GM12891 (cell line): ENCODE data around the gene TBC1D22A.

Experiments
- DNase-seq: peaks from one replicate; pipeline ENCODE4 v3.0.0; 2011; ENCODE audit warnings: low spot score; ENCODE audit not compliant: insufficient read length
- FAIRE-seq: peaks from 2 replicates; lab custom pipeline; 2011; peaks lifted over from hg19 to GRCh38; lab: Jason Lieb, UNC
- PAX5 ChIP-seq: IDR thresholded peaks from 2 replicates; pipeline ENCODE4 v1.6.1; 2011; ENCODE audit warnings: low read length, moderate library complexity, mild to moderate bottlenecking; ENCODE audit not compliant: insufficient read depth, severe bottlenecking
- POLR2A ChIP-seq: IDR thresholded peaks from 2 replicates; pipeline ENCODE4 v1.6.1; 2011; ENCODE audit warnings: low read depth, low read length, control low read depth
- POLR2AphosphoS5 ChIP-seq: IDR thresholded peaks from 2 replicates; pipeline ENCODE4 v1.6.1; 2011; ENCODE audit warnings: low read depth, low read length, control low read depth
- POU2F2 ChIP-seq: IDR thresholded peaks from 2 replicates; pipeline ENCODE4 v1.6.1; 2011; ENCODE audit warnings: low read depth, mild to moderate bottlenecking, control low read depth, low read length, moderate library complexity
- SPI1 ChIP-seq: IDR thresholded peaks from 2 replicates; pipeline ENCODE4 v1.6.1; 2011; ENCODE audit warnings: low read depth, low read length, control low read depth
- TAF1 ChIP-seq: IDR thresholded peaks from 2 replicates; pipeline ENCODE4 v1.6.1; 2011; ENCODE audit warnings: low read depth, low read length, control low read depth

TBC1D22A gene

GRCh38 chr22:46798366-46799350 is 36.2 kb downstream of the TBC1D22A start:
- peak; percentile 66 for DNase-seq

GRCh38 chr22:46799626-46800025 is 37.2 kb downstream of the TBC1D22A start:
- TF ChIP-seq TAF1 = no peak
- TF ChIP-seq PAX5 = no peak
- no peak for TF ChIP-seq SPI1
- no peak for TF ChIP-seq POLR2A
- TF ChIP-seq POLR2AphosphoS5 = no peak
- no peak for TF ChIP-seq POU2F2
- FAIRE-seq = no peak
- no peak for DNase-seq

More at GRCh38 chr22:46798366-46799350, 36.2 kb downstream of the TBC1D22A start:
- TF ChIP-seq PAX5 (no peak), SPI1 (0 out of 2 replicates have a peak, but pooled peaks have one; percentile 2), POLR2A (no peak)
- FAIRE-seq = peak; percentile 91

DNA sequence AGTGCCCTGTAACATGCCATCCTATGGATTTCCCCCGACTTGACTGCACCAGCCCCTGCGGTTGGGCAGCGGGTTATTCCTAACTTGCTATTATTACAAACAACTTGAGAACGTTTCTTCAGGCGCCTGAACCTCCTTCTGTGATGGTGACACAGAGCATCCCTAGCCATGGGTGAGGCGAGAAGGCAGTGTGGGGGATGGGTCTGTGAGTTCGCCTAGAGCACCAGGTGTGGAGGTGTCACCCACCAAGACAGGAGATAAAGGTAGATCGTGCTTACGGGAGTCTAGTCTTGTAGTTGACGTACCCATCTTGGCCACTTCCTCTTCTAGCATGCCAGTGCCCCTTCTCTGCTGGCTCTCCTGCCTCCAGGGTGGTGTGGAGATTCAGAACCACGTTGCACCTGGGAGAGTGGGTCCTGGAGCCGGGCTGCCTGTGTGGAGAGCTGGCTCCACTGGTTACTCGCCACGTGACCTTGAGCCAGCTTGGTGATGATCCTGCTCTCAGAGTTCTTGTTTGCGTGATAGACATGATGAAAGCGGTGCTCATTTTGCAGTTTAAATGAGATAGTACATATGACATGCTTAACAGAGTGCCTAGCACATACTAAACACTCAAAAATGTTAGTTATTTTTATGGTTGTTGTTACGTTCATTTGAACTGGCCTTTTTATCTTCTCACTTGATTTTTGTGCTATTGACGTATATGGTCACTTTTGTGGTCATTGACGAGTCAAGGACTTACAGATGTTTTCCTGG is 37.8 kb downstream of the TBC1D22A start:
- TF ChIP-seq TAF1 (no peak), POLR2A (no peak), PAX5 (no peak), POLR2AphosphoS5 (no peak), POU2F2 (no peak), SPI1 (no peak)
- FAIRE-seq (no peak), DNase-seq (no peak)

DNA sequence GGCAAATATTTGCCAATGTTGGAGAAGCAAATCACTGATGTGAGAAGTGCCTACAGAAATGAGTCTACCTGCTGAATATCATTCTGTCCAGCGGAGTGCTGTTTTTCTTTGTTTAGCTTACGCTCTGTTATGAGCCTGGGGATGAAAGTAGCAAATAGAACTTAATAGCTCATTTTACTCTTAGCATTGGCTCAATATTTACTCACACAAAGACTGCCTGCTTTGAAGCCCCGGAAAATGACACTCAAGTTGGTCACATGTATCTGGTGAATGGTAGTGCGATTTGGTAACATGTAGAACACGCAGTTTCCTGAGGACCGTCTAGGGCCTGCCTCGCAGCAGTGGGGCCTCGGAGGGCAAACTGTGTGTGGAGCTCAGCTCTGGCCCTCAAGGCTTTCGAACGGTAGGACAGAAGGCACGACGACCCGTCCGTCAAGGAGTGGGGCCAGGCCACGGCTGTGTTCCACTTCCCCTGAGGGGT is 38.9 kb downstream of the TBC1D22A start:
- FAIRE-seq = no peak
- no peak for DNase-seq
- TF ChIP-seq POLR2AphosphoS5 (no peak), POLR2A (no peak), PAX5 (no peak)

DNA sequence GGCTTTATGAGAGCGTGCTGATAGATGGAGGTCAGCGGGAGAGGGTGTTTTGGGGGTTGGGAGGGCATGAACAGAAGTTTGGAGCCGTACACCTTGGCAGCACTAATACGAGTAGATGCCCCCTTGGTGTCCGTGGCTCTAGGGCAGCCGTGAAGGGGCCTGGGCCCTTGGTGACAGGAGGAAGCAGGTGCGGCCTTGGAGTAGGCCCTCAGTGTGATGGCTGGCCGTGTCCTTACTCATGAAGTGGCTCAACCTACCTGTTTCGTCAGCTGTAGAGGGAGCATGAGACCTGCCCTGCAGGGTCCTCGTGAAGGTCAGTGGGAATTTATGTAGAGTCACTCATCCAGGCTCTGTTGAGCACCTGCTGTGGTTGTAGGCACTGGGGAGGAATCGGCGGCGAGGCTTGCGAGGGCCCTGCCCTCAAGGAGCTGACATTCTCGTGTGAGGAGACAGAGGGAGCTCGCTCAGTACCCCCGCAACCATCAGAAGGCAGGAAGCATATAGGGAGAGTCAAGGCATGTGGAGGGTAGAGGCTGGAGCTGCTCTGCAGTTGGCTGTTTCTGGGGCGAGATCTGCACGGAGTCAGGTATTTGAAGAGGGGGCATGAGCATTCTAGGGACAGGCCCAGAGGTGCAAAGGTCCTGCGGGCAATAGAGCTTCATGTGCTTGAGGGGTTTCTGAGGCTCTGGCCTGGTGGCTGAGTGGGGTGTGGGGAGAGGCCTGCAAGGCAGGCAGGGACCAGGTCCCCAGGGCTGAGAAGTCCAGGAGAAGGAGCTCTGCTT is 39.6 kb downstream of the TBC1D22A start:
- no peak for DNase-seq
- TF ChIP-seq POU2F2 (no peak), POLR2A (no peak), SPI1 (no peak), POLR2AphosphoS5 (no peak), PAX5 (no peak), TAF1 (no peak)
- no peak for FAIRE-seq

DNA sequence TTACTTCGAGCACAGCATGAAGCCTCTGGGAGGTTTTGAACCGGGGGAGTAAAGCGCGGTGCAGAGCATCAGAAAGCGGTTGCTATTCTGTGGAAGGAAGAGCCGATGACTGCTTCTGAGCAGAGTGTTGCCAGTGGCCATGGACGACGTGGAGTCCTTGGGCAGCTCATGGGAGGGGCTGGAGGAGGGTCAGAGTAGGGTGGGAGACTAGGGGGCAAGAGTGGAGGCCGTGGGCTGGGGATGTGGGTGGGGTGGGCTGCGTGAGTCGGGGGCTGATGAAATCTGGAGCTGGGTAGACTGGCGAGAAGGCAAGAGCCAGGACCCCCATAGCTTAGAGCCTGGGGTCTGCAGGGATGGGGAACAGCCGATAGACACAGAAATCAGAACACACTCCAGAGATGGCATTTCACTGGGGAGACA is 40.2 kb downstream of the TBC1D22A start:
- FAIRE-seq (no peak), DNase-seq (no peak)
- no peak for TF ChIP-seq POLR2AphosphoS5
- TF ChIP-seq SPI1 = no peak
- TF ChIP-seq POLR2A = no peak
- TF ChIP-seq TAF1 = no peak
- no peak for TF ChIP-seq PAX5
- no peak for TF ChIP-seq POU2F2

- no peak for TF ChIP-seq POLR2AphosphoS5
- no peak for TF ChIP-seq TAF1
- TF ChIP-seq PAX5 = no peak
- TF ChIP-seq POLR2A = no peak
- TF ChIP-seq POU2F2 = no peak
- no peak for TF ChIP-seq SPI1
- FAIRE-seq (peak; percentile 96), DNase-seq (peak; percentile 82)
These were observed 40.8 kb downstream of the TBC1D22A start for GRCh38 chr22:46803031-46803880.

GRCh38 chr22:46803936-46804335 is 41.5 kb downstream of the TBC1D22A start:
- TF ChIP-seq SPI1 (no peak), POLR2A (no peak), TAF1 (no peak), POLR2AphosphoS5 (no peak), POU2F2 (no peak), PAX5 (no peak)
- FAIRE-seq (no peak), DNase-seq (no peak)
